Spleen (tissue), 3 donors: ENCODE results near the gene POLR2A.

ENCODE experiments used
- POLR2A ChIP-seq, 3 donors: fragments of 450-650 bp; IDR thresholded peaks; one replicate each; pipeline ENCODE4 v1.5.1; 2017; ENCODE audit warnings: antibody characterized with exemption in 3 of 3, mild to moderate bottlenecking in 1 of 3
- POLR2AphosphoS5 ChIP-seq, 3 donors: sonication (generic); formaldehyde crosslinking; IDR thresholded peaks; one replicate each; pipeline ENCODE4 v1.5.1; 2017; ENCODE audit warnings: antibody characterized with exemption in 3 of 3

GRCh38 chr17:7501729-7502128 lies 17.6 kb downstream of the POLR2A start:
- TF ChIP-seq POLR2A (IDR thresholded peaks at IDR 0.05) (no peak), POLR2AphosphoS5 (IDR thresholded peaks at IDR 0.05) (peak in 1 of 3 donors; percentile 14)
